Right lobe of liver (tissue), 4 donors: Measurements from ENCODE around the gene TEN1.

Experiments
- POLR2A ChIP-seq: fragments of 450-650 bp; IDR thresholded peaks from one replicate; pipeline ENCODE4 v1.6.1; 2017; ENCODE audit warnings: antibody characterized with exemption, mild to moderate bottlenecking
- TF ChIP-seq, protein P1 (sequence below), 4 donors: fragments of 200-600 bp in 3 of 4; fragments of 450-650 bp in 1 of 4; IDR thresholded peaks; one replicate each; pipeline versions ENCODE4 v1.5.1 to v1.8.0; 2016 to 2022; ENCODE audit warnings: antibody characterized with exemption in 4 of 4, mild to moderate bottlenecking in 2 of 4
- donor health status: DM: no; HTN: no; CAD: no.
- donor health status: DM: no; HTN: no; CAD: no.
- donor health status: DM: no; HTN: yes; CAD: no.

DNA sequence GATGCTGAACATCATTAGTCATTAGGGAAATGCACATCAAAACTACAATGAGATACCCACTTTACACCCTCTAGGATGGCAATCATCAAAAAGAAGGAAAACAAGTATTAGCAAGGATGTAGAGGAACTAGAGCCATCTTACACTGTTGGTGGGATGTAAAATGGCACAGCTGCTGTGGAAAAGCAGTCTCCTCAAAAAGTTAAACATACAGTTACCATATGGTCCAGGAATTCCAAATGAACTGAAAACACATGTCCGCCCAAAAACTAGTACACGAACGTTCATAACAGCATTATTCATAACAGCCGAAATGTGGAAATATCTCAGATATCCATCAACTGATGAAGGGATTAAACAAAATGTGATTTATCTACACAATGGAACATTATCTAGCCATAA is 45.2 kb upstream of the TEN1 start:
- TF ChIP-seq, protein P1, sequence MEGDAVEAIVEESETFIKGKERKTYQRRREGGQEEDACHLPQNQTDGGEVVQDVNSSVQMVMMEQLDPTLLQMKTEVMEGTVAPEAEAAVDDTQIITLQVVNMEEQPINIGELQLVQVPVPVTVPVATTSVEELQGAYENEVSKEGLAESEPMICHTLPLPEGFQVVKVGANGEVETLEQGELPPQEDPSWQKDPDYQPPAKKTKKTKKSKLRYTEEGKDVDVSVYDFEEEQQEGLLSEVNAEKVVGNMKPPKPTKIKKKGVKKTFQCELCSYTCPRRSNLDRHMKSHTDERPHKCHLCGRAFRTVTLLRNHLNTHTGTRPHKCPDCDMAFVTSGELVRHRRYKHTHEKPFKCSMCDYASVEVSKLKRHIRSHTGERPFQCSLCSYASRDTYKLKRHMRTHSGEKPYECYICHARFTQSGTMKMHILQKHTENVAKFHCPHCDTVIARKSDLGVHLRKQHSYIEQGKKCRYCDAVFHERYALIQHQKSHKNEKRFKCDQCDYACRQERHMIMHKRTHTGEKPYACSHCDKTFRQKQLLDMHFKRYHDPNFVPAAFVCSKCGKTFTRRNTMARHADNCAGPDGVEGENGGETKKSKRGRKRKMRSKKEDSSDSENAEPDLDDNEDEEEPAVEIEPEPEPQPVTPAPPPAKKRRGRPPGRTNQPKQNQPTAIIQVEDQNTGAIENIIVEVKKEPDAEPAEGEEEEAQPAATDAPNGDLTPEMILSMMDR (IDR thresholded peaks at IDR 0.05) = no peak
- TF ChIP-seq POLR2A = no peak
